Spinal cord (tissue), 10 donors: Measurements from ENCODE around the gene CUTA. TPM values are rescaled to one million over a fixed set of nuclear protein-coding genes. Genes with fewer than 3 reads are reported as not detected.

ENCODE experiments used
- DNase-seq, 6 donors: peaks; one replicate each; pipeline versions ENCODE4 v3.0.0 to v3.0.0-alpha.2; 2013 to 2015; ENCODE audit warnings: low spot score in 6 of 6, low read depth in 4 of 6
- H3K27ac ChIP-seq: one replicate; pipeline ENCODE4 v1.5.1; 2013; ENCODE audit warnings: low read depth, low read length, control low read depth
- H3K27me3 ChIP-seq: one replicate; pipeline ENCODE4 v1.6.1; 2013; ENCODE audit warnings: low read length; ENCODE audit not compliant: control insufficient read depth, insufficient read depth
- H3K36me3 ChIP-seq: one replicate; pipeline ENCODE4 v1.6.1; 2013; ENCODE audit warnings: low read length; ENCODE audit not compliant: control insufficient read depth, insufficient read depth
- H3K4me1 ChIP-seq: one replicate; pipeline ENCODE4 v1.6.1; 2013; ENCODE audit warnings: low read length; ENCODE audit not compliant: control insufficient read depth, insufficient read depth
- H3K4me3 ChIP-seq: one replicate; pipeline ENCODE4 v1.5.1; 2013; ENCODE audit warnings: low read depth, low read length, control low read depth
- H3K9me3 ChIP-seq: one replicate; pipeline ENCODE4 v1.6.1; 2013; ENCODE audit warnings: low read length; ENCODE audit not compliant: control insufficient read depth, insufficient read depth
- WGBS: methylation state at CpG from one replicate; pipeline ENCODE4 v1.1.5; 2013; ENCODE audit warnings: missing lambda C conversion rate; ENCODE audit not compliant: insufficient coverage; 5-methylcytosine and 5-hydroxymethylcytosine counted together
- polyA plus RNA-seq, 2 donors: library from polyadenylated mRNA; unstranded; fragments of 120-200 nt; gene quantifications; one replicate each; pipeline ENCODE4 v1.2.1, GENCODE V29; 2013; ENCODE audit not compliant: insufficient read length in 2 of 2
- total RNA-seq, 2 donors: library from RNA; depleted of rRNA in 1 of 2; stranded (reverse); fragments of 120-200 nt in 1 of 2; fragments of >200 nt in 1 of 2; gene quantifications; one replicate each; pipeline versions ENCODE4 v1.2.3 to v1.2.4, GENCODE V29; 2013 to 2014
- donor health status: healthy.

Gene CUTA
- total and polyA plus RNA-seq, 4 donors = 64.9 to 241 (median 206) TPM

DNA sequence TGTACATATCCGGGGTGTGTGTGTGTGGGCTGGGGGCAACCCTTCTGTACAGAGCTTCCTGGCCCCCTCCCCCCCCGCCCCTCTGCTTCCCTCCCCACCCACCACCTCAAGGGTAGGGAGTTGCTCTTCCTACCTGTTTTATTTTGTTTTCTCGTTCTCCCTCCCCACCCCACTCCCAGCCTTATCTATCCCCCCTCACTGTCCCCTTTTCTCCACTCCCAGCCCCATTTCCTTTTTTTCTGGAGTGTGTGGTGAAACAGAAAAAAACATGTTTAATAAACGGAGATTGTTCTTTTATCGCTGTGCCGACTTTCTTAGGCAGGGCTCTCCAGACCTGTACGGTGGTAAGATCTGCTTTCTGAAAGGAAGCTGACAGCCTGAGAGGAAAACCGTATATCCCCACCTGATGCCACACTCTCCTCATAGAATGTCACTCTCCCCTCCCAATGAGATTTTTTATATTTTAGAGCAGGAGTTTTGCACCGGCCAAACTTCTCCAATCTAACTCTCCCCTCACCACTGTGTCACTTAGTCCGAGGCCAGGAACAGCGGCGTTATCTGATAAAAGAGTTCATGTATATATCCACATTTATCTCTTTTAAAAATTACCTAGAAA, 35.6 kb upstream of the CUTA start:
- no CpG with 5 or more reads among the region's 12 CpGs for WGBS
- Histone ChIP-seq H3K36me3 (peaks cover 50% of the 10 kb centered on the region), H3K27ac (peak overlapping the region; percentile 90)

GRCh38 chr6:33452496-33452895, 34.6 kb upstream of the CUTA start:
- Histone ChIP-seq H3K4me1 (peaks cover 24% of the 10 kb centered on the region), H3K4me3 (no peak overlapping the region), H3K9me3 (no peaks in the 10 kb centered on the region), H3K27me3 (no peaks in the 10 kb centered on the region), H3K36me3 (peaks cover 54% of the 10 kb centered on the region), H3K27ac (no peak overlapping the region)
- WGBS = no CpG with 5 or more reads among the region's 4 CpGs
- DNase-seq = no peak

More for the DNA sequence above, 35.6 kb upstream of the CUTA start:
- no peaks in the 10 kb centered on the region for H3K9me3 ChIP-seq
- H3K4me1 ChIP-seq = peaks cover 24% of the 10 kb centered on the region
- no peaks in the 10 kb centered on the region for H3K27me3 ChIP-seq
- H3K4me3 ChIP-seq = peak overlapping the region; percentile 99
- no peak for DNase-seq

GRCh38 chr6:33451606-33452005, 33.7 kb upstream of the CUTA start:
- peaks cover 61% of the 10 kb centered on the region for H3K36me3 ChIP-seq
- WGBS = 86% methylated on average over 6 of the region's 15 CpGs
- H3K4me1 ChIP-seq = peaks cover 24% of the 10 kb centered on the region
- DNase-seq = no peak
- H3K27me3 ChIP-seq = no peaks in the 10 kb centered on the region
- H3K9me3 ChIP-seq = no peaks in the 10 kb centered on the region
- H3K4me3 ChIP-seq = no peak overlapping the region
- no peak overlapping the region for H3K27ac ChIP-seq

GRCh38 chr6:33450434-33450833, 32.5 kb upstream of the CUTA start:
- Histone ChIP-seq H3K4me1 (peaks cover 17% of the 10 kb centered on the region), H3K36me3 (peaks cover 61% of the 10 kb centered on the region), H3K4me3 (no peak overlapping the region), H3K27ac (no peak overlapping the region), H3K9me3 (no peaks in the 10 kb centered on the region), H3K27me3 (no peaks in the 10 kb centered on the region)
- DNase-seq = no peak
- WGBS = no CpG with 5 or more reads among the region's 3 CpGs

DNA sequence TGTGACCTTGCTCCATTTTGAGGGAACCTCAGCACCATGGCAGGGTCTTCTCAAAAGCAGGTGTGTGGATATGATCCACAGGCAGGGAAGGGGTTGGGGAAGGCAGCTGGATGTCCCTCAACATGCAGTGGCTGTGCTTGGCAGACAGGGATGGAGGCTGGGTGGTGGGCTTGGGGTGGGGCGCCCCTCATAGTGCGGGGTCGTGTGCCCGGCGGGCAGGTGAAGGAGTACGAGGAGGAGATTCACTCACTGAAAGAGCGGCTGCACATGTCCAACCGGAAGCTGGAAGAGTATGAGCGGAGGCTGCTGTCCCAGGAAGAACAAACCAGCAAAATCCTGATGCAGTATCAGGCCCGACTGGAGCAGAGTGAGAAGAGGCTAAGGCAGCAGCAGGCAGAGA, 28.4 kb upstream of the CUTA start:
- H3K27me3 ChIP-seq = no peaks in the 10 kb centered on the region
- peaks cover 80% of the 10 kb centered on the region for H3K36me3 ChIP-seq
- 94% methylated on average over 10 of the region's 10 CpGs for WGBS
- H3K4me3 ChIP-seq = no peak overlapping the region
- no peaks in the 10 kb centered on the region for H3K9me3 ChIP-seq
- no peaks in the 10 kb centered on the region for H3K4me1 ChIP-seq
- H3K27ac ChIP-seq = no peak overlapping the region
- DNase-seq = no peak

DNA sequence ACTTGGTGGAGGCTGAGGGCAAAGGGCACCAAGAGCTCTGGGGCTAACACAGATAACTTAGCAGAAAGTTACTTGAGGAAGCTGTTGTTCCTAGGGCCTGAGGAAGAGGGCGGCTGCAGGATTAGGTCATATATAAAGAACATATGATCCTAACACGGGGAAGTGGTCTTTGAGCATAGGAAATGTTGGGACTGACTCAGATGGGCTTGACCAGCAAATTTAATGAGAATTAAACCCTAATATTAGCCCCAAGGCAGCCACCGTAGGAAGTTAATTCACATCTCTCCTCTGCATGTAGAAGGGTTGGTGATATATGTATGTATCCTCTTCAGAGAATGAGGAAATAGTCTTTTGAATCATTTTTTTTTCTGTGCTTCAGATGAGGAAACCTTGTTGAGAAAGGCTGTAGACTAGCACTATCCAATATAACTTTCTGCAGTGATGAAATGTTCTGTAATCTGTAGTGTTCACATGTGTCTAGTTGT, 27.3 kb upstream of the CUTA start:
- Histone ChIP-seq H3K27me3 (no peaks in the 10 kb centered on the region), H3K4me1 (no peaks in the 10 kb centered on the region), H3K36me3 (peaks cover 90% of the 10 kb centered on the region), H3K9me3 (no peaks in the 10 kb centered on the region), H3K4me3 (no peak overlapping the region), H3K27ac (no peak overlapping the region)
- DNase-seq = no peak
- no CpG with 5 or more reads among the region's 3 CpGs for whole genome bisulfite sequencing

DNA sequence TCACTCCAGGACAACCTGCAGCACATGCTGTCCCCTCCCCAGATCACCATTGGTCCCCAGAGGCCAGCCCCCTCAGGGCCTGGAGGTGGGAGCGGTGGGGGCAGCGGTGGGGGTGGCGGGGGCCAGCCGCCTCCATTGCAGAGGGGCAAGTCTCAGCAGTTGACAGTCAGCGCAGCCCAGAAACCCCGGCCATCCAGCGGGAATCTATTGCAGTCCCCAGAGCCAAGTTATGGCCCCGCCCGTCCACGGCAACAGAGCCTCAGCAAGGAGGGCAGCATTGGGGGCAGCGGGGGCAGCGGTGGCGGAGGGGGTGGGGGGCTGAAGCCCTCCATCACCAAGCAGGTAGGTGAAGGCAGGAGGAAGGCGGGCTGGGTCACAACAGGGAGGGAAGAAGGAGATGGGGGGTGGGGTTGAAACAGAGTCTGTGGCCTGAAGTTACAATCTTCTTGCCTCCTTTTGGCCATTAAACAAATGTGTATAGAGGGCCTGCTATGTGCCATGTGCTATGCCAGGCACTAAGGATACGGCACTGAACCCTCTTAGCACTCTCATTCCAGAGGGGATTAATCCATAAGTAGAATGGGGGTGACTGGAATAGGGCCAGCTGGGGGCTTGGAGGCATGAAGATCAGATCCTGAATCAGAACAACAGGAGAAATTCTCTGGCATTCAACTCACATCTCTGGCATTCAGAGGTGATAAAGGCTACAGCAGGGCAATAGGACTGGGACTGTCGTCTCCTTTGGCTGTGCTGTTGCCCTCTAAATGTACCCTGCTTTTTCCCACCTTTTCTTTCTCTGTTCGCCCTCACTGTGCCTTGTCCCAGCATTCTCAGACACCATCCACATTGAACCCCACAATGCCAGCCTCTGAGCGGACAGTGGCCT, 26.0 kb upstream of the CUTA start:
- Histone ChIP-seq H3K4me1 (no peaks in the 10 kb centered on the region), H3K27me3 (no peaks in the 10 kb centered on the region), H3K27ac (no peak overlapping the region), H3K36me3 (peaks cover 92% of the 10 kb centered on the region), H3K9me3 (no peaks in the 10 kb centered on the region), H3K4me3 (no peak overlapping the region)
- WGBS = 88% methylated on average over 13 of the region's 18 CpGs
- no peak for DNase-seq

DNA sequence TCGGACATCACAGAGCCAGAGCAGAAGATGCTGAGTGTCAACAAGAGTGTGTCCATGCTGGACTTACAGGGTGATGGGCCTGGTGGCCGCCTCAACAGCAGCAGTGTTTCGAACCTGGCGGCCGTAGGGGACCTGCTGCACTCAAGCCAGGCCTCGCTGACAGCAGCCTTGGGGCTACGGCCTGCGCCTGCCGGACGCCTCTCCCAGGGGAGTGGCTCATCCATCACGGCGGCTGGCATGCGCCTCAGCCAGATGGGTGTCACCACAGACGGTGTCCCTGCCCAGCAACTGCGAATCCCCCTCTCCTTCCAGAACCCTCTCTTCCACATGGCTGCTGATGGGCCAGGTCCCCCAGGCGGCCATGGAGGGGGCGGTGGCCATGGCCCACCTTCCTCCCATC, 25.1 kb upstream of the CUTA start:
- Histone ChIP-seq H3K4me3 (no peak overlapping the region), H3K36me3 (peaks cover 92% of the 10 kb centered on the region), H3K27me3 (no peaks in the 10 kb centered on the region), H3K27ac (no peak overlapping the region), H3K4me1 (no peaks in the 10 kb centered on the region), H3K9me3 (no peaks in the 10 kb centered on the region)
- DNase-seq = no peak
- WGBS = 94% methylated on average over 16 of the region's 17 CpGs

DNA sequence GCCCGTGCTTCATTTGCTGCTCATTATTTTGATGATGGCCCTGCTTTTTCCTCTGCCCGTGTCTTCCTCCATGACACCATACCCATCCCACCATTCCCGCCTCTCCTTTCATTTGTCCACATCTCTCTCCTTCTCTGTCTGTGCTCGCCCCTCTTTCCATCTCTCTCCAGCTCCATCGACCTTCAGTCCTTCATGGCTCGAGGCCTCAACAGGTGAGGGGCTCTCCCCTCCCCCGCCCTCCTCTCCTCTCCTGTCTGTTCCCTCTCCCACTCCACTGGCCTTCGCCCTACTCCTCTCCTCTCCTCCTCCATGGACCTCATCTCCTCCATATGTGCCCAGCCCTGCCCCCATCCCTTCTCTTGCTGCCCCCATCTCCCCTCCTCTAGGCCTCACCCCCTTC, 24.4 kb upstream of the CUTA start:
- Histone ChIP-seq H3K27me3 (no peaks in the 10 kb centered on the region), H3K36me3 (peaks cover 92% of the 10 kb centered on the region), H3K27ac (no peak overlapping the region), H3K4me3 (no peak overlapping the region), H3K4me1 (no peaks in the 10 kb centered on the region), H3K9me3 (no peaks in the 10 kb centered on the region)
- no peak for DNase-seq
- WGBS = 83% methylated on average over 7 of the region's 8 CpGs

GRCh38 chr6:33441457-33441856, 23.6 kb upstream of the CUTA start:
- WGBS = 90% methylated on average over 7 of the region's 9 CpGs
- Histone ChIP-seq H3K4me1 (no peaks in the 10 kb centered on the region), H3K27me3 (no peaks in the 10 kb centered on the region), H3K36me3 (peaks cover 92% of the 10 kb centered on the region), H3K27ac (no peak overlapping the region), H3K9me3 (no peaks in the 10 kb centered on the region), H3K4me3 (no peak overlapping the region)
- DNase-seq = no peak
